ENCODE measurements around the gene SPOP.

Gene SPOP

DNA sequence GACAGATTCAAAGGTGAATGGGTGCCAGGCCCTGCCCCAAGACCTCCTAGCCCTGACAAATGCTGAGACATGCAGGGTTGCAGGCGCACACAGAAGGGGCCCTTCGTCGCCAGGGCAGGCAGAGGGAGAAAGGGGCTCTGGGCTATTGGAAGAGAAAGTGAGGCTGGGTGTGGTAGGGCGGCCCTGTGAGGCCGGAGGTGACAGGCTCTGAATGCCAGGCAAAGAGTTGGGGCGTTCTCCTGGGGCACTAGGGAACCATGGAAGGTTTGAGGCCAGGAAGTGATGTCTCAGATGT, 128.6 kb downstream of the SPOP start:
- TF ChIP-seq, protein P1, sequence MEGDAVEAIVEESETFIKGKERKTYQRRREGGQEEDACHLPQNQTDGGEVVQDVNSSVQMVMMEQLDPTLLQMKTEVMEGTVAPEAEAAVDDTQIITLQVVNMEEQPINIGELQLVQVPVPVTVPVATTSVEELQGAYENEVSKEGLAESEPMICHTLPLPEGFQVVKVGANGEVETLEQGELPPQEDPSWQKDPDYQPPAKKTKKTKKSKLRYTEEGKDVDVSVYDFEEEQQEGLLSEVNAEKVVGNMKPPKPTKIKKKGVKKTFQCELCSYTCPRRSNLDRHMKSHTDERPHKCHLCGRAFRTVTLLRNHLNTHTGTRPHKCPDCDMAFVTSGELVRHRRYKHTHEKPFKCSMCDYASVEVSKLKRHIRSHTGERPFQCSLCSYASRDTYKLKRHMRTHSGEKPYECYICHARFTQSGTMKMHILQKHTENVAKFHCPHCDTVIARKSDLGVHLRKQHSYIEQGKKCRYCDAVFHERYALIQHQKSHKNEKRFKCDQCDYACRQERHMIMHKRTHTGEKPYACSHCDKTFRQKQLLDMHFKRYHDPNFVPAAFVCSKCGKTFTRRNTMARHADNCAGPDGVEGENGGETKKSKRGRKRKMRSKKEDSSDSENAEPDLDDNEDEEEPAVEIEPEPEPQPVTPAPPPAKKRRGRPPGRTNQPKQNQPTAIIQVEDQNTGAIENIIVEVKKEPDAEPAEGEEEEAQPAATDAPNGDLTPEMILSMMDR (conservative IDR thresholded peaks at IDR 0.05; ENCODE audit: low read depth, low read length), result no peak
- H3K4me3 ChIP-seq (ENCODE audit: low read depth, low read length), result no peak overlapping the region
- no peak for DNase-seq (ENCODE audit: low read depth)

Measured in choroid plexus epithelial cell (primary cell).